Measurements from ENCODE around the gene NCK1. TPM values are rescaled to one million over a fixed set of nuclear protein-coding genes. Genes with fewer than 3 reads are reported as not detected.
"Not testable (repeated sequence)": the region's sequence is repeated elsewhere in the genome, so short reads cannot be mapped to it uniquely, and the experiment has no call there.

Gene NCK1
- total RNA-seq, 1 donor from 2014 or later, result 33.2 TPM

DNA sequence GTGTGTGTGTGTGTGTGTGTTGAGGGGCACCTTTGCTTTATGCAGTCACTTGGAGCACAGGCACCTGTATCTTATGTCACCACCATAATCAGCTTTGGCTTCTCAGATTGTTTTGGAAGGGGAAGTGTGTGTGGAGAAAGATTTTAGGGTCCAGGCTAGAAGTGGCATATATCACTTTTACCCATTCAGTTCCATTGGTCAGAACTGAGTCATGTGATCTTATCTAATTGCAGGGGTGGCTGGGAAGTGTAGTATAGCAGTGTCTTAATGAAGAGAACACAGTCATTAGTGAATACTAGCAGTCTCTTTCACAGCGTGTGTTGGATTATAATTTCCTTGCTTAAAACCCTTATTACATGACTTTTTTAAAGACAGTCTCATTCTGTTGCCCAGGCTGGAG is 20.6 kb downstream of the NCK1 start:
- DNase-seq (ENCODE audit: low spot score), result no peak
- H3K27me3 Mint-ChIP-seq (ENCODE audit: insufficient read depth), result no peaks in the 10 kb centered on the region
- intact Hi-C loops (cut with micrococcal nuclease), result no loop called here

DNA sequence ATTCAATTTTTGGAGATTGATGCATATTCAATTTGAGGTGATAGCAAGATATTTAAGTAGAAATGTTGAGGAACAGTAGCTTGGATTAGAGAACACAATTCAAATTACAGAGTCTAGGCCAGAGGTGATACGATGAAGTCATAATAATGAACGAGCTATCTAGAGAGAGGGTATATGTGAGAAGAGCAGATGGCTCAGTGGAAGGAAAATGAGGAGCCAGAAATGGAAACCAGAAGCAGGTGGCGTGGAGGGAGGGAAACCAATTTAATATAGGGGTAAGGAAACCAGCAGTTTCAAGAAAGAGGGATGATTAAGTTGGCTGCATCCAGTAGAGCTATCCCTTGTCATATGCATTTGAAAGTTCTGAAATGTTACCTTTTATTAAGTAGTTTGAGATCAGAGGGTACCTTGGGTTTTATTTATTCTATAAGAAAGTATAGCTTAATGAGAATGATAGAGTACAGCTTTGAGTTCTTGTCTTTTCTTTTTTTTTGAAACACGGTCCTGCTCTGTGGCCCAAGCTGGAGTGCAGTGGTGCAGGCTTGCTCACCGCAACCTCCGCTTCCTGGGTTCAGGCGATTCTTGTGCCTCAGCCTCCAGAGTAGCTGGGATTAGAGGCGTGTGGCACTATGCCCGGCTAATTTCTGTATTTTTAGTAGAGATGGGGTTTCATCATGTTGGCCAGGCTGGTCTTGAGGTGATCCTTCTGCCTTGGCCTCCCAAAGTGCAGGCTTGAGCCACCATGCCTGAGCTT is 22.1 kb downstream of the NCK1 start:
- peaks cover 56% of the 10 kb centered on the region for H3K4me1 Mint-ChIP-seq (ENCODE audit: low read depth)
- H3K9me3 Mint-ChIP-seq, result peaks cover 5% of the 10 kb centered on the region
- H3K27ac Mint-ChIP-seq, result peak overlapping the region; percentile 19
- intact Hi-C loops (cut with micrococcal nuclease), result no loop called here
- H3K4me3 Mint-ChIP-seq, result no peak overlapping the region
- H3K36me3 Mint-ChIP-seq (ENCODE audit: low read depth), result peaks cover 17% of the 10 kb centered on the region
- no peaks in the 10 kb centered on the region for H3K27me3 Mint-ChIP-seq (ENCODE audit: insufficient read depth)
- no peak for DNase-seq (ENCODE audit: low spot score)

More for the DNA sequence above, 20.6 kb downstream of the NCK1 start:
- Mint-ChIP-seq H3K9me3 (peaks cover 9% of the 10 kb centered on the region), H3K4me1 (ENCODE audit: low read depth) (peaks cover 51% of the 10 kb centered on the region), H3K4me3 (no peak overlapping the region), H3K36me3 (ENCODE audit: low read depth) (peaks cover 16% of the 10 kb centered on the region), H3K27ac (no peak overlapping the region)

DNA sequence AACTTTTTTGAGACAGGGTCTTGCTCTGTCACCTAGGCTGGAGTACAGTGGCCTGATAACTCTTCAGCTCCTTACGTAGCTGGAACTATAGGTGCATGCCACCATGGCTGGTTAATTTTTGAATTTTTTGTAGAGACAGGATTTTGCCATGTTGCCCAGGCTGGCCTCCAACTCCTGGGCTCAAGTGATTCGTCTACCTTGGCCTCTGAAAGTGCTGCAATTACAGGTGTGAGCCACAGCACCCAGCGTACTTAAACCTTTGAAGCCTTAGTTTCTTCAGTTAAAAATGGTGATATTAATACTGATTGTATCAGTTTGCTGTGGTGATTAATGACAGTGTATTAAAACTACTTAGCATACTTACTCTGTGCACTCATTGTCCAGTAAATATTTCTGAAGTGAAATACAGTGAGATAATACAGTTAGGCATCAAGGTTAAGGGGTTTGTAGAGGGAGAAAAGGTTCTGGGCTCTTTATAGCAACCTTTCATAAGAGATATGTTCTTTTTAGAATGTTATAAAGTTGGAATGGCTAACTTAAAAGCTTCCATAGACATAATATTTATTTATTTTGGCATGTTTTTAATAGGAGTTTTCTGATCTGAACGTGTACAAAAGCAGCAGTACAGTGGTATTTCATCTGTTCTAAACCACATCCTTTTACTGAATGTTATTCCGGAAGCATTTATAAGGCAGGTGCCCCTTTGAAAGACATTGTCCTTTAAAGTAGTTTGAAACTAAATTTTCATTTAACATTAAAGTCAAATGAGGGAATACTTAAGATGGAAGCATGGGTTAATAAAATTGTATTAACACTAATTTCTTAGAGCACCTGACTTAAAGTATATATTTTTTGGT is 23.6 kb downstream of the NCK1 start:
- Mint-ChIP-seq H3K27ac (no peak overlapping the region), H3K9me3 (peaks cover 2% of the 10 kb centered on the region), H3K4me3 (peak overlapping the region; percentile 37), H3K4me1 (ENCODE audit: low read depth) (peaks cover 56% of the 10 kb centered on the region), H3K27me3 (ENCODE audit: insufficient read depth) (no peaks in the 10 kb centered on the region), H3K36me3 (ENCODE audit: low read depth) (peaks cover 20% of the 10 kb centered on the region)
- intact Hi-C loops (cut with micrococcal nuclease), result no loop called here
- DNase-seq (ENCODE audit: low spot score), result no peak

DNA sequence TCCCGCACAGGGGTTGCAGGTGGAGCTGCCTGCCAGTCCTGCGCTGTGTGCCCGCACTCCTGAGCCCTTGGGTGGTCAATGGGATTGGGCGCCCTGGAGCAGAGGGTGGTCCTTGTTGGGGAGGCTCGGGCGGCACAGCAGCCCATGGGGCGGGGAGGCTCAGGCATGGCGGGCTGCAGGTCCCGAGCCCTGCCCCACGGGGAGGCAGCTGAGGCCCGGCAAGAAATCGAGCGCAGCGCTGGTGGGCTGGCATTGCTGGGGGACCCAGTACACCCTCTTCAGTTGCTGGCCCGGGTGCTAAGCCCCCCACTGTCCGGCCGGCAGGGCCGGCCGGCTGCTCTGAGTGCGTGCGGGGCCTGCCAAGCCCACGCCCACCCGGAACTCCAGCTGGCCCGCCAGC is 27.9 kb downstream of the NCK1 start:
- Mint-ChIP-seq H3K36me3 (ENCODE audit: low read depth) (peaks cover 31% of the 10 kb centered on the region), H3K9me3 (peaks cover 11% of the 10 kb centered on the region), H3K27ac (no peak overlapping the region), H3K27me3 (ENCODE audit: insufficient read depth) (no peaks in the 10 kb centered on the region), H3K4me1 (ENCODE audit: low read depth) (peaks cover 49% of the 10 kb centered on the region), H3K4me3 (no peak overlapping the region)
- intact Hi-C loops (cut with micrococcal nuclease), result no loop called here
- no peak for DNase-seq (ENCODE audit: low spot score)

DNA sequence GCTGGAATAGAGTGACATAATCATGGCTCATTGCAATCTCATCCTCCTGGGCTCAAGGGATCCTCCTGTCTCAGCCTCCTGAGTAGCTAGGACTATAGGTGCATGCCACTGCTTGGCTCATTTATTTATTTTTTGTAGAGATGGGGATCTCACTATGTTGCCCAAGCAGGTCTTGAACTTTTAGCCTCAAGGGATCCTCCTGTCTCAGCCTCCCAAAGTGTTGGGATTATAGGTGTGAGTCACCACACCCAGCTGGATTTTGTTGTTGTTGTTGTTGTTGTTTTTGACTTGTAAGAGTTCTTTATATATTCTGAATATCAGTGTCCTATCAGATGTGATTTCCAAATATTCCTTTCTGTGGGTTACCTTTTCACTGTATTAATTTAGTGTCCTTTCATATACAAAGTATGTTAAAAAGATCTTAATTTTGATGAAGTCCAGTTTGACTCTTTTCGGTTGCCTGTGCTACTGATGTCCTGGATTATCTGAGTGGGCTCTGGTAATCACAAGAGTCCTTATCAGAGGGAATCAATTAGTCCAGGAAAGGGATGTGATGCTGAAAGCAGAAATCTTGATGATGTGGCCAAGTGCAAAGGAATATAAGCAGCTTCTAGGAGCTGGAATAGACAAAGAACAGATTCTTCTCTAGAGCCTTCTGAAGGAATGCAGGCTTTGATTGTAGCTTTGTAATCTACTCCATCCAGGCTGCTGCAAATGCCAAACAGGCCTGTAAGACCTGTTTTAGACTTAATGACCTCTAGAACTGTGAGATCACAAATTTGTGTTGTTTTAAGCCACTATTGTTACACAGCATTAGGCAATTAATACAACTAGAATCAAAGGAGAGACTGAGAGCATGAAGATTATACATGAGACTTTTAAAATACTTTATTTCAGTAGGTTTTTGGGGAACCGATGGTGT is 30.2 kb downstream of the NCK1 start:
- Mint-ChIP-seq H3K4me1 (ENCODE audit: low read depth) (peaks cover 33% of the 10 kb centered on the region), H3K9me3 (peaks cover 11% of the 10 kb centered on the region), H3K4me3 (no peak overlapping the region), H3K27me3 (ENCODE audit: insufficient read depth) (no peaks in the 10 kb centered on the region), H3K27ac (no peak overlapping the region), H3K36me3 (ENCODE audit: low read depth) (peaks cover 33% of the 10 kb centered on the region)
- intact Hi-C loops (cut with micrococcal nuclease), result no loop called here
- no peak for DNase-seq (ENCODE audit: low spot score)

DNA sequence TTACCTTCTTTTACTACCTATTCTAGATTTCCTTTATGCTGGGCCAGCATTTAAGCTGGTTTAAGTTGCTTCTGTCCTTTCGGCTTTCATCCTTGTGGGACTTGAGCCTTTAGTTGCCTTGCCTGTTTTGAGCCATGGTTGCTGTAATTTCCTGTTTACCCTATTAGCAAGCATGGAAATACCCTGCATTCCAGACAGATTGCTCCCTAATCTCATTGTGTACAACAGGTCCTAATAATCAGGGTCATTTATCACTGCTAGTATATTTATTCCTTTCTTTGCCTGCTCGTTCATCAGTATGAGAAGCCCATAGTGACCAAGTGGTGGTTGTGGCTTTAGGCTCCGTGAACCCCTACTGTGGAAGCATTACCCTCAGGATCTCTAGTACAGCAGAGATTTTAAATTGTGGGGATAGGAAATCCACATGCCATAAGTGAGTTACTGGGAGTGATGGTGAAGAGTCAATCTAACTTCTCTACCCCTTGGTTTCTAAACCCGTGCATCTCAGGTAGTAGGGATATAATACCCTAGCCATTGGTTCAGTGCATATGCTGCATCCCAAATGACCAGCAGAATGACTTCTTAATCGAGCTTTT is 31.9 kb downstream of the NCK1 start:
- intact Hi-C loops (cut with micrococcal nuclease), result no loop called here
- no peak overlapping the region for H3K27ac Mint-ChIP-seq
- no peak overlapping the region for H3K4me3 Mint-ChIP-seq
- no peak for DNase-seq (ENCODE audit: low spot score)
- peaks cover 30% of the 10 kb centered on the region for H3K4me1 Mint-ChIP-seq (ENCODE audit: low read depth)
- no peaks in the 10 kb centered on the region for H3K27me3 Mint-ChIP-seq (ENCODE audit: insufficient read depth)
- peaks cover 11% of the 10 kb centered on the region for H3K9me3 Mint-ChIP-seq
- peaks cover 32% of the 10 kb centered on the region for H3K36me3 Mint-ChIP-seq (ENCODE audit: low read depth)

DNA sequence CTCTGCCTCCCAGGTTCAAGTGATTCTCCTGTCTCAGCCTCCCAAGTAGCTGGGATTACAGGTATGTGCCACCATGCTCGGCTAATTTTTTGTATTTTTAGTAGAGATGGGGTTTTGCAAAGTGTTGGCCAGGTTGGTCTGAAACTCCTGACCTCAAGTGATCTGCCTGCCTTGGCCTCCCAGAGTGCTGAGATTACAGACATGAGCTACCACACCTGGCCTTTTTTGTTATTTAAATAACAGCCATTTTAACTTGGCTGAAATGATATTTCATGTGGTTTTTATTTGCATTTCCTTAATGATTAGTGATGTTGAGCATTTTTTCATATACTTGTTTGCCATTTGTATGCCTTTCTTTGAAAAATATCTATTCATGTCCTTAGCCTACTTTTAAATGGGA is 35.2 kb downstream of the NCK1 start:
- Mint-ChIP-seq H3K4me1 (ENCODE audit: low read depth) (peaks cover 56% of the 10 kb centered on the region), H3K36me3 (ENCODE audit: low read depth) (peaks cover 36% of the 10 kb centered on the region), H3K9me3 (peaks cover 26% of the 10 kb centered on the region)
- not testable (repeated sequence) for DNase-seq (ENCODE audit: low spot score); H3K27me3 Mint-ChIP-seq (ENCODE audit: insufficient read depth); H3K4me3 Mint-ChIP-seq; H3K27ac Mint-ChIP-seq
- intact Hi-C loops (cut with micrococcal nuclease), result loop anchor here (5.0 kb wide), 1 partner anchor 35 kb away; the partner anchor contains the start of gene NCK1

DNA sequence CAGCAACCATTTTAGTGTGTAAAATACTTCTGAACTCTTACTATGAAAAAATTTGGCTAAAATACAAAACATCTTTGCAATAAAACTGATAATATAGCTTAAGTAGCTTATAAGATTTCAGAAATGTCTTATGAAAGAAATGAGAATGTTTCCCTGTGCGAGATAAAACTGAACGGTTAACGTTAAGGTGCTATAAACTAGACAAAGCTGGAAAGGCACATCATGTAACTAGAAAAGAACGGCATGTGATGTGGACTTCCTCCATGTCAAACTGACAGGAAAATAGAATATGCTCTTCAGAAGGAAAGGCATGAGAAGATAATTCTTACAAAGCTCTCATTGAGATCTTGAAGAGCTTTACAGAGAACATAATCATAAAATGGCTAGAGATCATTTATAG is 36.5 kb downstream of the NCK1 start:
- H3K27ac Mint-ChIP-seq, result no peak overlapping the region
- H3K36me3 Mint-ChIP-seq (ENCODE audit: low read depth), result peaks cover 39% of the 10 kb centered on the region
- H3K4me3 Mint-ChIP-seq, result no peak overlapping the region
- H3K27me3 Mint-ChIP-seq (ENCODE audit: insufficient read depth), result no peaks in the 10 kb centered on the region
- peaks cover 32% of the 10 kb centered on the region for H3K9me3 Mint-ChIP-seq
- H3K4me1 Mint-ChIP-seq (ENCODE audit: low read depth), result peaks cover 49% of the 10 kb centered on the region
- intact Hi-C loops (cut with micrococcal nuclease), result loop anchor here (5.0 kb wide), 1 partner anchor 36 kb away; the partner anchor contains the start of gene NCK1
- no peak for DNase-seq (ENCODE audit: low spot score)

DNA sequence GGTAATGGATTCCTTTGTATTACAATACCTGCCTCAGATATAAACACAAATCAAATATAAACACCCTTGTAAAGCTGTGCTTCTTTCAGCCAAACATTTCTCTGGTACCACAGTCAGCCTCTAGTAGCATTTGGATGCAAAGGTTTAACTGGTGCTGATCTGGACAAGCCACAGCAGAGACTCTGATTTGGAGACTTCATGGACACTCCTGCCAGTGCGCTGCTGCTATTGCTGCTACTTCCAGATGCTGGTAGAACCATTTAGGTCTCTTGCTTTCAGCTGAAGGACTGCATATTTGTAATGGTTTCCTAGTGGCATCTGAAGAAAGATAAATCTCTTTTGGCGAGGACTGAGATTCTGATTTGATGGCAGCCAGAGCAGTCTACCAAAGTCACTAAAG is 36.9 kb downstream of the NCK1 start:
- intact Hi-C loops (cut with micrococcal nuclease), result loop anchor here (5.0 kb wide), 1 partner anchor 37 kb away; the partner anchor contains the start of gene NCK1
- Mint-ChIP-seq H3K27me3 (ENCODE audit: insufficient read depth) (no peaks in the 10 kb centered on the region), H3K27ac (no peak overlapping the region), H3K4me3 (no peak overlapping the region), H3K9me3 (peaks cover 36% of the 10 kb centered on the region), H3K36me3 (ENCODE audit: low read depth) (peaks cover 42% of the 10 kb centered on the region), H3K4me1 (ENCODE audit: low read depth) (peaks cover 45% of the 10 kb centered on the region)
- DNase-seq (ENCODE audit: low spot score), result no peak

DNA sequence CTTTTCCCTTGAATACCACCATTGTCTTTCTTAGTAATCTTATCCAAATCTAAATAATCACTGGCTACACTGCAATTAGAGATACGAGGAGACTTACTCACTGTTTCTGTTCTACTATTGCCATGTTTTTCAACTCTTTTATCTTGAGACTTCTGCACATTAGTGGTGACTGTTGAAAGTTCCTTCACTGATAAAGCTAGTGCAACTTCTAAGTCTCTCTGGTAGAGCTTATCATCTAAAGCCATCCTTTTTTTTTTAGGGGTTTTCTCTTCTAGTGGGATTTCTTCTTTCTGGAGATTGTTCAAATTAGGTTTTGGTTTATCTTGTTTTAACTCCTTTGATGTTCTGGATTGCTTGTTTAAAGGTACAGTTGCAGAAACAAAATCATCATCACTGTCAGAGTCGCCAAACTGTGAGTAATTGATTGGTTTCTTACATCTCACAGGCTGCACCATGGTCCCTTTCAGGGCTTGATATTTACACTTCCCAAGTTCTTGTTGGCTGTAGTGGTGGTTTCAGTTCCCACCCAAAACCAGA is 37.7 kb downstream of the NCK1 start:
- intact Hi-C loops (cut with micrococcal nuclease), result loop anchor here (5.0 kb wide), 1 partner anchor 37 kb away; the partner anchor contains the start of gene NCK1
- DNase-seq (ENCODE audit: low spot score), result no peak
- peak overlapping the region; percentile 63 for H3K27ac Mint-ChIP-seq
- no peaks in the 10 kb centered on the region for H3K27me3 Mint-ChIP-seq (ENCODE audit: insufficient read depth)
- peaks cover 40% of the 10 kb centered on the region for H3K9me3 Mint-ChIP-seq
- H3K4me1 Mint-ChIP-seq (ENCODE audit: low read depth), result peaks cover 41% of the 10 kb centered on the region
- H3K4me3 Mint-ChIP-seq, result no peak overlapping the region
- H3K36me3 Mint-ChIP-seq (ENCODE audit: low read depth), result peaks cover 44% of the 10 kb centered on the region

DNA sequence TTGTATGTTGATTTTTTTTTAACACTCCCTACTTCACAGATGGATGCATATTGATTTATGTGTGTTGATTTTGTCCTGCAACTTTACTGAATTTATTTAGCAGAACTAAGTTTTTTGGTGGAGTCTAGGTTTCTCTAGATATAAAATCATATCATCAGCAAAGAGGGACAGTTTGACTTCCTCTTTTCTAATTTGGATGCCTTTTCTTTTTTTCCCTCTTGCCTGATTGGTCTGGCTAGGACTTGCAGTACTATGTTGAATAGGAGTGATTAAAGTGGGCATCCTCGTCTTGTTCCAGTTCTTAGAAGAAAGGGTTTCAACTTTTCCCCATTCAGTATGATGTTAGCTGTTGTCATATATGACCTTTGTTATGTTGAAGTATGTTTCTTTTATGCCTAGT is 38.7 kb downstream of the NCK1 start:
- Mint-ChIP-seq H3K9me3 (peaks cover 40% of the 10 kb centered on the region), H3K36me3 (ENCODE audit: low read depth) (peaks cover 46% of the 10 kb centered on the region), H3K4me1 (ENCODE audit: low read depth) (peaks cover 42% of the 10 kb centered on the region)
- H3K27me3 Mint-ChIP-seq (ENCODE audit: insufficient read depth); DNase-seq (ENCODE audit: low spot score); H3K4me3 Mint-ChIP-seq; H3K27ac Mint-ChIP-seq; intact Hi-C loops (cut with micrococcal nuclease): not testable (repeated sequence)

DNA sequence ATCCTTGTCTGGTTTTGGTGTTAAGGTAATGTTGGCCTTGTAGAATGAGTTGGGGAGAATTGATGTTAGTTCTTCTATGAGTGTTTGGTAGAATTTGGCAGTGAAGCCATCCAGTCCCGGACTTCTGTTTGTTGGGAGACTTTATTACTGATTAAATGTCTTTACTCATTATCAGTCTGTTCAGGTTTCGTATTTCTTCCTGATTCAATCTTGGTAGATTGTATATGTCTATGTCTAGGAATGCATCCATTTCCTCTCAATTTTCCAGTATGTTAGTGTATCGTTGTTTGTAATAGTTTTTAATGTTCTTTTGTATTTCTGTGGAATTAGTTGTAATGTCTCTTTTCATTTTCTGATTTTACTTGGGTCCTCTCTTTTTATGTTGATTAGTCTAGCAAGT is 39.4 kb downstream of the NCK1 start:
- Mint-ChIP-seq H3K27me3 (ENCODE audit: insufficient read depth) (no peaks in the 10 kb centered on the region), H3K36me3 (ENCODE audit: low read depth) (peaks cover 47% of the 10 kb centered on the region), H3K4me1 (ENCODE audit: low read depth) (peaks cover 49% of the 10 kb centered on the region), H3K9me3 (peaks cover 43% of the 10 kb centered on the region), H3K27ac (no peak overlapping the region), H3K4me3 (no peak overlapping the region)
- intact Hi-C loops (cut with micrococcal nuclease), result no loop called here
- DNase-seq (ENCODE audit: low spot score), result no peak
